PFSK-1 (cell line): Measurements from ENCODE around the gene CD48.

Experiments used
- FOXP2 ChIP-seq: optimal IDR thresholded peaks from 2 replicates; pipeline ENCODE3; 2011; ENCODE audit warnings: borderline replicate concordance, control low read depth, inconsistent platforms; ENCODE audit not compliant: insufficient read depth; ENCODE audit errors: extremely low read length, extremely low read depth
- POLR2AphosphoS5 ChIP-seq: IDR thresholded peaks from 2 replicates; pipeline ENCODE4 v1.6.1; 2012; ENCODE audit warnings: low read depth, mild to moderate bottlenecking, control low read depth, low read length, moderate library complexity
- SIN3A ChIP-seq: IDR thresholded peaks from 2 replicates; pipeline ENCODE4 v1.6.1; 2012; ENCODE audit warnings: mild to moderate bottlenecking, low read length, moderate library complexity, borderline replicate concordance; ENCODE audit not compliant: insufficient read depth
- TAF1 ChIP-seq: IDR thresholded peaks from 2 replicates; pipeline ENCODE4 v1.6.1; 2012; ENCODE audit warnings: low read length, control low read depth, borderline replicate concordance; ENCODE audit not compliant: insufficient read depth
- TF ChIP-seq, protein P1 (sequence below), 2 experiments: IDR thresholded peaks; 2 replicates each; pipeline versions ENCODE4 v1.6.1 to v1.8.0; 2011 to 2012; ENCODE audit warnings: low read depth in 2 of 2, low read length in 2 of 2, control low read depth in 1 of 2, inconsistent platforms in 1 of 2, mild to moderate bottlenecking in 1 of 2, moderate library complexity in 1 of 2; ENCODE audit not compliant: insufficient read depth in 1 of 2

The CD48 gene

DNA sequence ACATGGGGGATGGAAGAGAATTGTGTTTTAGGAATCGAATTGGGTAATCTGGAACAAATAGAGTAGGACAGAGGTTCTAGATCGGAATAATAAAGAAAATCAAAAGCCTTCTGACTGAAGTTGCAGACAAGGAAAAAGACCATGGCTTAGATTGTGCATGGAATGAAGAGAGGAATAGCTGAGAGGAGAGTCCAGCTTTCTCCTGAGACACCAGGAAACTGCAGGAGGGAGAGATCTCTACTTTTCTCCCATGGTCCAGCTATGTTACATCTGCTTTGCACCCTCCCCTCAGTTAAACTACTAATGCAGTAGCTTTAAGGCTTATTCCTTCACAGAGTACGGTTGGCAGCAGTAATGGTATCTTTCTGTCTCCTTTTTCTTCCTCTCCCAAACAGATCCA is 40.8 kb upstream of the CD48 start:
- no peak for TF ChIP-seq SIN3A
- TF ChIP-seq, protein P1, sequence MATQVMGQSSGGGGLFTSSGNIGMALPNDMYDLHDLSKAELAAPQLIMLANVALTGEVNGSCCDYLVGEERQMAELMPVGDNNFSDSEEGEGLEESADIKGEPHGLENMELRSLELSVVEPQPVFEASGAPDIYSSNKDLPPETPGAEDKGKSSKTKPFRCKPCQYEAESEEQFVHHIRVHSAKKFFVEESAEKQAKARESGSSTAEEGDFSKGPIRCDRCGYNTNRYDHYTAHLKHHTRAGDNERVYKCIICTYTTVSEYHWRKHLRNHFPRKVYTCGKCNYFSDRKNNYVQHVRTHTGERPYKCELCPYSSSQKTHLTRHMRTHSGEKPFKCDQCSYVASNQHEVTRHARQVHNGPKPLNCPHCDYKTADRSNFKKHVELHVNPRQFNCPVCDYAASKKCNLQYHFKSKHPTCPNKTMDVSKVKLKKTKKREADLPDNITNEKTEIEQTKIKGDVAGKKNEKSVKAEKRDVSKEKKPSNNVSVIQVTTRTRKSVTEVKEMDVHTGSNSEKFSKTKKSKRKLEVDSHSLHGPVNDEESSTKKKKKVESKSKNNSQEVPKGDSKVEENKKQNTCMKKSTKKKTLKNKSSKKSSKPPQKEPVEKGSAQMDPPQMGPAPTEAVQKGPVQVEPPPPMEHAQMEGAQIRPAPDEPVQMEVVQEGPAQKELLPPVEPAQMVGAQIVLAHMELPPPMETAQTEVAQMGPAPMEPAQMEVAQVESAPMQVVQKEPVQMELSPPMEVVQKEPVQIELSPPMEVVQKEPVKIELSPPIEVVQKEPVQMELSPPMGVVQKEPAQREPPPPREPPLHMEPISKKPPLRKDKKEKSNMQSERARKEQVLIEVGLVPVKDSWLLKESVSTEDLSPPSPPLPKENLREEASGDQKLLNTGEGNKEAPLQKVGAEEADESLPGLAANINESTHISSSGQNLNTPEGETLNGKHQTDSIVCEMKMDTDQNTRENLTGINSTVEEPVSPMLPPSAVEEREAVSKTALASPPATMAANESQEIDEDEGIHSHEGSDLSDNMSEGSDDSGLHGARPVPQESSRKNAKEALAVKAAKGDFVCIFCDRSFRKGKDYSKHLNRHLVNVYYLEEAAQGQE (IDR thresholded peaks at IDR 0.05; ENCODE audit: insufficient read depth in 1 of 2, low read depth in 2 of 2, low read length in 2 of 2) = no peak
- TF ChIP-seq TAF1 = no peak

DNA sequence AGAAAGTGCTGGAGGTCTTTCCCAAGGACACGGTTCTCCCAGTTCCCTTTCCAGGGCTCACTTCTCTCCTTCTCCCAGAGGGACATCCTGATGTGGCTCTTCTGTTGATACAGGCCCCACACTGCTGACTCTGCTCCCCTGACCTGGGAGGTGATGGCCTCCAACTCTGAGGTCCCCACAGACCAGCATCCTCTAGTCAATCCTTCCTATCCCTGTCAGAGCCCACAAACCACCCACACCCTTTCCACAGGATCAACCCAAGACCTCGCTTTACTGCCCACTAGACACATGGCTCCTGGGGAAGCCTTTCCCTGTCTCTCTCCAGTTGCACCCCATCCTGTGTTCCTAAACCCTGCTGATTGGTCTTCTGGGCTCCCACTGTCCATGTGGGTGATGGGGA is 39.0 kb upstream of the CD48 start:
- TF ChIP-seq TAF1 (no peak), POLR2AphosphoS5 (no peak), SIN3A (no peak), FOXP2 (no peak)
- TF ChIP-seq, protein P1 (IDR thresholded peaks at IDR 0.05; ENCODE audit: insufficient read depth in 1 of 2, low read depth in 2 of 2, low read length in 2 of 2) = no peak

DNA sequence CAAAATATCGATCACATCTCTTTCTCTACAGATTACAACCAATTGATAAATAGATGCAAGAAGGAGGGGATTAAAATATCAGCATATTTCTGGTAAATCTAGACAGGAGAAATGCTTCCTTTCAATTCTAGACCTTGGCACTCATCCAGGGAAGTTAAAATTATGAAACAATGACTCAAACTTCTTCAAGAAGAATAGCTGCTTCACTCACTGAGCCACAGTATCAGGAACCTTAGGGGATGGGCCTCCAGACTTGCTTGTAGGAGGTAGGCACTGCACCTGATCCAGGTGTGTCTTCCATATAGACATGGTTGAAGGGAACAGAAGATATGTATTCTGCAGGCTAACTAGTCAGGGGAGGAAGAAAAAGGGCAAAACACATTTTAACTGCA is 37.3 kb upstream of the CD48 start:
- TF ChIP-seq SIN3A = no peak
- TF ChIP-seq TAF1 = no peak
- no peak for TF ChIP-seq FOXP2
- TF ChIP-seq, protein P1 (IDR thresholded peaks at IDR 0.05; ENCODE audit: insufficient read depth in 1 of 2, low read depth in 2 of 2, low read length in 2 of 2) = no peak
- no peak for TF ChIP-seq POLR2AphosphoS5

DNA sequence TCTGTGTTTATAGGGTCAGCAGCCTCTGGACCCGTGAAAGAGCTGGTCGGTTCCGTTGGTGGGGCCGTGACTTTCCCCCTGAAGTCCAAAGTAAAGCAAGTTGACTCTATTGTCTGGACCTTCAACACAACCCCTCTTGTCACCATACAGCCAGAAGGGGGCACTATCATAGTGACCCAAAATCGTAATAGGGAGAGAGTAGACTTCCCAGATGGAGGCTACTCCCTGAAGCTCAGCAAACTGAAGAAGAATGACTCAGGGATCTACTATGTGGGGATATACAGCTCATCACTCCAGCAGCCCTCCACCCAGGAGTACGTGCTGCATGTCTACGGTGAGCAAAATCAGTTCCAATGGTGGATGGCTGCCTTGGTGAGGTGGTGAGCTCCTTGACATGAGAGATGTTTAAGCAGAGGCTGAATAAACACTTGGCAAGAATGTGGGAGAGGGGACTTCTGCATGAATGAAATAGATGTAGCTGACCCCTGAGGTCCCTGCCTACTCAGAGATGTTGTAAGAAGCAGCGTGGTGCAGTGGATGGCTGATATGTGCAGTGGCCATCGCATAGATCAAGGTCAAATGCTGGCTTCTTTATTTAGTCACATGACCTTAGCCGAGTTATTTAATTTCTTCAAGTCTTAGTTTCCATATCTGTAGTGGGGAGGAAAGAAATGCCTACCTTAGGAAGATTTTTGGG is 36.7 kb upstream of the CD48 start:
- TF ChIP-seq, protein P1 (IDR thresholded peaks at IDR 0.05; ENCODE audit: insufficient read depth in 1 of 2, low read depth in 2 of 2, low read length in 2 of 2) = no peak
- no peak for TF ChIP-seq FOXP2
- no peak for TF ChIP-seq TAF1
- no peak for TF ChIP-seq SIN3A
- TF ChIP-seq POLR2AphosphoS5 = no peak

DNA sequence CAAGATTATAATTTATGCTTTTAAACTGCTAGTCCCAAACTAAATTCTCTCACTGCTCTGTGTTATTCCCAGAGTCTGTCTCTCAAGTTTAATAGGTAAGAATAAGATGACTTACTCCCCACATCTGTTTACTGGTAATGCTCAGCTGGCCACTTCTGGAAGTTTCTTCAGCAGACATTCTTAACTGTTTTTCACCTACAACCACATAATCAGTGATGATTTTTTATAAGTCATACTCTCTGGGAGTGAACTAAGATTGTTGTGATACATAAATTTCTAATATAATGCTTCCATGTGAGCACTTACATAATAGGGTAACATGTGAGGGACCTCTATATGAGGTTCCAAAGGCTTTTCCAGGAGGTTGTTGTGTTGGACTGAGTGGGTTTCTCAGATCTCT is 36.1 kb upstream of the CD48 start:
- no peak for TF ChIP-seq FOXP2
- TF ChIP-seq, protein P1 (IDR thresholded peaks at IDR 0.05; ENCODE audit: insufficient read depth in 1 of 2, low read depth in 2 of 2, low read length in 2 of 2) = no peak
- no peak for TF ChIP-seq SIN3A
- TF ChIP-seq POLR2AphosphoS5 = no peak
- TF ChIP-seq TAF1 = no peak
